Lower leg skin (tissue), 3 donors: ENCODE results near the gene CST9.

Experiments used
- CTCF ChIP-seq, 3 donors: fragments of 450-650 bp; IDR thresholded peaks; one replicate each; pipeline ENCODE4 v1.5.1; 2016; ENCODE audit warnings: antibody characterized with exemption in 3 of 3, mild to moderate bottlenecking in 3 of 3, moderate library complexity in 2 of 3
- POLR2A ChIP-seq, 2 donors: fragments of 450-650 bp; IDR thresholded peaks; one replicate each; pipeline ENCODE4 v1.6.1; 2016 to 2017; ENCODE audit warnings: antibody characterized with exemption in 2 of 2, mild to moderate bottlenecking in 1 of 2, moderate library complexity in 1 of 2

- TF ChIP-seq CTCF (IDR thresholded peaks at IDR 0.05) (no peak), POLR2A (IDR thresholded peaks at IDR 0.05) (no peak)
Observed at GRCh38 chr20:23636908-23637281, 31.2 kb upstream of the CST9 start.
